NCI-H748 (cell line): ENCODE measurements around the gene MRPL40.
A peak's percentile ranks its signal among the peaks of the same experiment; 100 is the strongest.
"Not testable (repeated sequence)": the region's sequence is repeated elsewhere in the genome, so short reads cannot be mapped to it uniquely, and the experiment has no call there.

ENCODE experiments used
- DNase-seq: peaks from one replicate; lab custom pipeline; 2025; ENCODE audit not compliant: unreplicated experiment; lab: John Stamatoyannopoulos, UW

The MRPL40 gene

DNA sequence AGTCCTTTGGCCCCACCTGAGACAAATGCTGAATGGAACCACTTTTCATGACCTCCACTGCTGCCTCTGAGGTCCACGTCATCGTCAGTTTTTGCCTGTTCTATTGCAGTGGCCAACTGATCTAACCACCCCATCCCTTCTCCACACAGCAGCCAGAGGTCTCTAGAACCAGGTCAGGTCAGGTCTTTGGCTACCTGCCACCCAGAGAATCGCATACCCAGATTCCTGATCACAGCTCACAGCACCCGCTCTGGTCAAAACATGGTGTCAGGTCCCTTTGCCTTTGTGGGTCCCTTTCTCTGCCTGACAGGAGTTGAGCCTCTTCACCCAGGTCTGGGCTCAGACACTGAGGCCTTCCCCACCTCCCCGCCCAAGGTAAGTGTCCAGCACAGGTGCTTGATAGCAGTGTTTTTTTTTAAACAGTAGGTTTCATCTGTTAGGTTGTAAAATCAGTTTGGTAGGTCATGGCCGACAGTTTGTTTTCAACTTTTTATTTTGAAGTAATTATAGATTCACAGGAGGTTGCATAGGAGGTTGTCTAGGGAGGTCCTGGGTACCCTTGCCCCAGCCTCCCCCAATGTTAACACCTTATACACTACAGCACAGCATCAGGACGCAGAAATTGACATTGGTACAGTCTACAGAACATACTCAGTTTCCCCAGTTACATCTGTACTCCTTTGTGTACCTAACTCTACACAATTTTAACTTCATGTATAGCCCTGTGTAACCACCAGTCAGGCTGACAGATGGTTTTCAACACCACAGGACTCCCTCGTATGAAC, 8.3 kb downstream of the MRPL40 start:
- no peak for DNase-seq

- no peak for DNase-seq
Observed at GRCh38 chr22:19442166-19442565, 9.8 kb downstream of the MRPL40 start.

DNA sequence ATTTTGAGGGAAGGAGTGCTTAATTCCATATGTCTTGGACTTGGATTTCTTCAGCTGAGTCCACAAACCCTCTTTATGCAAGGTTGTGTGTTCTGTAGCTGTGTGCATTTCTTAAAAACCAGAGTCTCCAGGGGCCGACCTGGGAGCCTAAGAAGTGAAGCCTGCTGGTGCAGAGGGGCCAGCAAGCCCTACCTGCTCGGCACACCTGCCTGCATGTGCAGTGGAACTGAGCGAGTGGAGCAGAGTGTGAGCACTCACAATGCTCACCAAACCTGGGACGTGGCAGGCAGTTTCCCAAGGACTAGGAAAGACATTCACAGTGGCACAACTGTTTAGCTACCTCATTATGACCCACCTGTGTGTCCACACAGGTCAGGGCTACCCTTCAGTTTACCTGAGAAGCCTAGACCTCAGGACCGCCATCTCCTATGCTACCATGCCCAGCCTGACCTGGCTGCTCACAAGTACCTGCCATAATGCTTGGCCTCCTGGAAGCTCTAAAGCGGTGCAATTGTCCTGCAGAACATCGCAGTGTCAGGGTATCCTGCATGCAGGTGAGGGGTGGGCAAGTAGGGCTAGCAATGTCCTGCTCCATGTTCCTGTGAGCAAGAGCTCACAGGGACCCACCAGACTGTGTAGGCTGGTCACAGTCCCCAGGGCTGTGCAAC, 11.3 kb downstream of the MRPL40 start:
- DNase-seq = no peak

DNA sequence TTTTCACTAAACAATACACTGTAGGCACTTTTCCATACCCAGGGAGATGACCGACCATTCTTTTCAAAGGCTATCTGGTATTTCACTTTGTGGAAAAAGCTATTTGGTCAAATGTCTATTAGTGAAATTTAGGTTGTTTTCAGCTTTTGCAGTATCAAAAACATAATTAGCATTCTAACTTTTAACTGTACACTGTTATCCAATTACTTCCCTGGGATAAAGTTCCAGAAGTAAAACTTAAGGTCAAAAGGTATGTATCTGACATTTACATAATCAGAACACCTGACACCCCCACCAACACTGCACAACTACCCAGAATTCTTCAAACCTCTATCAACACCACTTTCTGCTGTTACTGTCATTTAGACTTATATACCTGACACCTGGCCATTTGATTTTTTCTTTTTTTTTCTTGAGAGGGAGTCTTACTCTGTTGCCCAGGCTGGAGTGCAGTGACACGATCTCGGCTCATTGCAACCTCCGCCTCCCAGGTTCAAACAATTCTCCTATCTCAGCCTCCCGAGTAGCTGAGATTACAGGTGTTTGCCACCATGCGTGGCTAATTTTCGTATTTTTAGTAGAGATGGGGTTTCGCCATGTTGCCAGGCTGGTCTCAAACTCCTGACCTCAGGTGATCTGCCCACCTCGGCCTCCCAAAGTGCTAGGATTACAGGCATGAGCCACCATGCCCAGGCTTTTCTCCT, 13.1 kb downstream of the MRPL40 start:
- not testable (repeated sequence) for DNase-seq

DNA sequence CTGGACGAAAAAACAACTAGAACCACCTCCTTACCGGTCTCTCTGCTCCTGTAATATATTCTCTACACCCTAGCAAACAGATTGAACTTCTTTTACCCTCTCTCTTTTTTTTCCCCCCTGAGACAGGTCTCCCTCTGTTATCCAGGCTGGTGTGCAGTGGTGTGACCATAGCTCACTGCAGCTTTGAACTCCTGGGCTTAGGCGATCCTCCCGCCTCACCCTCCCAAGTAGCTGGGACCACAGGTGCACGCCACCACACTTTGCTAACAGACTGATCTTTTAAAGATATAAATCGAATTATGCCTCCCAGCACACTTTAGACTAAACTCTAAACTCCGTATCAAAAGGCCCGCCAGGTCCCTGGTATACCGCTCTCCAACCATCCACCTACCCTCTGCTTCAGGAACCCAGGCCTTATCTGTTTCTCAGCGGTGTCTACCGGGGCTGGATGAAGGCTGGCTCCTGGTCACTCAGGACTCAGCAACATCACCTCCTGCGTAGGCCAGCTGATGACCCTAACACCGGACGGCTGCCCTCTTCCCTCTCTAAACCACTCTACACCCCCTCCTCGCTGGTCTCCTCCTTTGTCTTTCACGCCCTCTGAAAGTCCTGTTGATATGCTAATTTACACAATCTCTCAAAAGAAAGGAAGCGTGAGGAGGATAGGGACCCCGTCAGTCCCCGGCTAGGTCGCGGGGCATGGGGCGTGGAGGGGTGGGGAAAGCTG, 14.4 kb downstream of the MRPL40 start:
- DNase-seq = no peak

DNA sequence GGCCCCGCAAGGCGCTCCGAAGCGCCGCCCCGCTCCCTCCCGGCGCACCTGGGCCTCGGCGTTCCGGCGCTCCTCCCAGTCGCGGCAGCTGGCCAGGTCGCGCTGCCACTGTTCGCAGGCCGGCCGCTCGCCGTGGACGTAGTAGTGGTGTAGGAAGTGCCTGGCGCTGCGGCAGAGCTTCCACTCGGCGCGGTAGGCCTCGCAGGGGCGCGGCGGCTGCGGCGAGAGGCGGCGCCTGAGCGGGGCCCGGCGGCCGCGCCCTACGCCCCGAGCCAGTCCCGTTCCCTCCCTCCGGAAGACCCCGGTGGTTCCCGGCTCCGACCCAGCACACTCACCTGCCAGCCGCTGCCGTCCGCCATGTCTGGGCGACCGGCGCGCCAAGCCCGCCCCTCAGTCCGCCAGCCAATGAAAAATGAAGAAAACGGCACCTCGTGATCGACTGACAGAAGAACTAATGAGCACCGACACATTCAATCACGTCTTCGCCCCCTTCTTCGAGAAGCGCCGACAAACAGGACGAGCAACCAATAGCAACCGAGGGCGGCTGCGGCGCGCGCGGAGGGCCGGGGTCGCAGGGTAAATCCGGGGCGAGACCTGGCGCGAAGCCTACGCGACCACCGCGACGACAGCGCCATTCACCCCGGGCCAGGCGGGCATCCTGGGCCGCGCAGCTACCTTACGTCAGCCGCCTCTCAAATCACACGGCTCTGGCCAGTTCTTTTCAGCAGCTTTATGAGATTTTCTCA, 15.2 kb downstream of the MRPL40 start, which contains the start of gene C22orf39:
TSS of gene C22orf39 (minus strand) at position 382 of the 746 bp plus-strand sequence. CDS start at position 359, 23 bp downstream.
- peak; percentile 97 for DNase-seq

GRCh38 chr22:19448076-19448607, 15.8 kb downstream of the MRPL40 start:
- DNase-seq = peak; percentile 75

DNA sequence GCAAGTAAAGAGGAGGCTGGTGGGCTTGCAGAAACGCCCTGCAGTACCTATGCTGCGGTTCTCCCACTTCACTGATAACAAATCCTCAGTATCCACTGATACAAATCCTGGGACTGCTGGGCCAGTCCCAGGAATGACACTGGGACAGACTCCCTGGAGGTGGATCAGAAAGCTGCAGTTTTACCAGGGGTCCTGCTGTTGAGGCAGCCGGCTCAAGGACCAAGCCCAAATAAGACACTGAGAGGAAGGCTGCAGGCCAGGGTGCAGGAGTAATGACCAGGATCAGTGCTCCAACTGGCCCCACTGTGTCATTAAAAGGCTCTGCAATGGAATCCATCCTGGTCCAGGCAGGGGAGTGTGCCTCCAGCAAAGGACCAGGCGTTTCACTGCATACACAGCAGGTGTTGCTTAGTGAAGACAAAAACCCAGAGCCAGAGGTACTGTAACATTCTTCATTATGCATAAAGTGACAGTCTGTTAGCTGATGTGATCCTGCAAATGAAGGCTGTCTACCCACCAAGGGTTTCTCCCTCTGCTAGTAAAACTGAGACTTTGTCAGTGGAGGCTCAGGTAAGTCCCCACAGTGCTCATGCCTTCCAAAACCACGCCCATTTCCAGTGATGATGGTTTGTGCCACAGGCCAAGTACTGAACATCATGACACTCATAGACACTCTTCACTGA, 16.5 kb downstream of the MRPL40 start:
- DNase-seq = no peak

GRCh38 chr22:19449422-19449767, 17.1 kb downstream of the MRPL40 start:
- no peak for DNase-seq

DNA sequence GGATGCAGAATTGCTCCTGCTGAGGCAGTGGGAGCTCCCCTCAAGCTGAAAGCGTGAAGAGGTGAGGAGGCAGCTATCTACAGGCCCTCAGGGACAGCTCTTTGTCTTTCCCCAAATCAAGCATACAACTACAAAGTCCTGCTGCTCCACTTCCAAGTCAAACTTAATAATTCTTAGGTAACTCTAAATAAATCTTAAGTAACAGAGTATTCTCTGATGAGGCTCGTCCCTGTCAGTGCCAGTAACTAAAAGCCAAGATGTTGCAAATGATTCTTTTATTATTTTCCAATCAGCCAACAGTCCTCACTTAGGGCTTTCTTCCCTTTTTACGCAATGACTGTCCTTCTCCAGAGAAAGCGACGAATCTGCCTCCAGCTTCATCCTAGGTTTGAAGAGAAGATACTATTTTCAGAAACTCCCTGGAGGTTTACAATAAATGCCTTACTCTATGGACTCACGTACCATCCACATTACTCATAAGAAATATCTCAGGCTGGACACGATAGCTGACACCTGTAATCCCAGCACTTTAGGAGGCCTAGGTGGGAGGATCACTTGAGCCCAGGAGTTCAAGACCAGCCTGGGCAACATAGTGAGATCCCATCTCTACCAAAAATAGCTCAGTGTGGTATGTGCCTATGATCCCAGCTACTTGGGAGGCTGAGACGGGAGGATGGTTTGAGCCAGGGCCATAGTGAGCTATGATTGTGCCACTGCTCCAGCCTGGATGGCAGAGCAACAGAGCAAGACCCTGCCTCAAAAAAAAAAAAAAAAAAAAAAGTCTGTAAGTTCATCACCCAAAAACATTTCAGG, 18.2 kb downstream of the MRPL40 start:
- no peak for DNase-seq

DNA sequence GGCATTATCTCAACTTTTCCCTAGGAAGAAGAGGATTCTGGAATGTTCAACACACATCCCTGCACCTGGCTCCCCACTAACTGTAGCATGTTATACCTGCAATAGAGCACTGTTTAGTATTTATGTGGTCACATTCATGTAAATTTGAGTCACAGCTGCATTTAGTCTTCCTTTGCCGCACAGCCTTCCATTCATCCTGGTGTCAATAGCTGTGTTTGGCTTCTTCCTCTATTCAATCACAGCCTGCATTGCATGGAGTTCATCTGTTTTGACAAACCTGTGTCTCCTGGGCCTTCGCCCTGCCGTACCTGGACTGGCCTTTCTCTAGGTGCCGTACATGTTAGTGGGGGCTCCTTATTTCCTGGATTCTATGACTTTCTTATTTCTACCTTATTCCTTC, 19.2 kb downstream of the MRPL40 start:
- DNase-seq = no peak

DNA sequence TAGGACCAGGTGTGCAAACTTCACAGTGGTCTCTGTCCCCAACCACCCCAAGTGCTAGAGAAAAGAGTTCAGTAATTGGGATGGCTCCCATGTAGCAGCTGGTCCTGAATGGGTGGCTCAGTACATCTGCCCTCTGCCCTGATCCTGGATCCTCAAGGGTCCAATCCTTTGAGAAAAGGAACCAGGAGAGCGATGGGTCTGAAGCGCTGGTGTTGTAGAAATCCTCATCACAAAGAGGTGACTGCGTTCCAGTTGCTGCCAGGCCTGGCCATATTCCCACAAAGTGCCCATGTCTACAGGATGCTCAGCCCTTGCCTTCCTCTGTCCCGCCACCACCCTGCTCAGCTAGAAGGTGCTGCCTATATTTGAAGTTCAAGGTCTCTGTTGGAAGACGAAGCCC, 21.4 kb downstream of the MRPL40 start:
- DNase-seq = no peak

GRCh38 chr22:19454156-19454555, 21.8 kb downstream of the MRPL40 start:
- no peak for DNase-seq

DNA sequence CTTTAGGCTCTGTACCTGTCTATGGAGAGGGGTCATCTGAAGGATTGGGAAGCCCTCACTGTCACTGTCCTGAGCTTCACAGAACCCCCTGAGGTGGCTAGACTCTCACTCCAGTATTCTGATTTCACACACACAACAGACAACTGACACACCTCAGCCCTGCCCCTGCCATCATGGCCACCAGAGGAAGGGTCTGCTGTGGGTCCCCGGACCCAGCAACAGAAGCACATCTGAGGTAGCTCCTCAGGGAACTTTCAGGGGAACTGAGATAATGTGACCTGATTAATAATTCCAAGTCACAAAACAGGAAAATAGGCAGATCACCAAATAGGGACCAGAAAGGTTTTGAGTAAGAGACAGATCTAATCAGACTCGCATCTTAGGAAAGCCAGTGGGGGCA, 22.7 kb downstream of the MRPL40 start:
- DNase-seq = no peak

DNA sequence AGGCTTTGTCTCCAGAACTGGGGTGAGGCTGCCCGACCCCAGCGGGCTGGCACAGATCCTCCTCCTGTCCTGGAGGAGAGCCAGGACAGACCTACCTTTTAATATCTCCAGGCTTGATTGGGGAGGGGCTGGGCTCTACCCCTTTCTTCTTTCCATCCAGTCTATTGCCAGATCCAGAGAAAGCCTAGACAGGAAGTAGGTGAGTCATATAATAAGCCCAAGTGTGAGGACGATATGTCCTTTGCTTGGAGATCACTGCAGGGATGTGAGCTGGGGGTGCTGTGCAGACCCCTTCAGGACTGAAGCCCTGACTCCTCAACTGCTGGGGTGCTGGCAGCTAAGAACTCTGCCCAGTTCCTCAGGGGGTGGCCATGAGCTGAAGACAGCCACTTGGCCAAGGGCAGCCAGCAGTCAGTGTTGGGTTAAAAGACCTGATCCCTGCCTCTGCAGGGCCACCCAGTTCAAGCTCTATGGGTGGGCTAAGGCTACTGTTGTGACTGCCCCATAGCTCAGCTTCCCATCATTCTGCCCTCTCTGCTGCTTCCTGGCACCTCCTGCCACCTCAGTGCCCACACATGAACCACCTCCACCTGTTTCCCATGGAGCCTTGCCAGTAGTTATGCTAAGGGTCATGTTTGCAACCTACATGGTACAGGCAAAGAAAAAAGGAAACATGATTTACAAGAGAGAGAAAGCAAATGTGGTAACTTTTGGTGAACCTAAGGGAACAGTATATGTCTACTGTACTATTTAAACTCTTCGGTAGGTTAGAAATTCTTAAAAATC, 23.4 kb downstream of the MRPL40 start:
- DNase-seq = no peak

- no peak for DNase-seq
Observed at GRCh38 chr22:19456541-19456940, 24.2 kb downstream of the MRPL40 start.

GRCh38 chr22:19457828-19458428, 25.6 kb downstream of the MRPL40 start:
- DNase-seq = no peak

DNA sequence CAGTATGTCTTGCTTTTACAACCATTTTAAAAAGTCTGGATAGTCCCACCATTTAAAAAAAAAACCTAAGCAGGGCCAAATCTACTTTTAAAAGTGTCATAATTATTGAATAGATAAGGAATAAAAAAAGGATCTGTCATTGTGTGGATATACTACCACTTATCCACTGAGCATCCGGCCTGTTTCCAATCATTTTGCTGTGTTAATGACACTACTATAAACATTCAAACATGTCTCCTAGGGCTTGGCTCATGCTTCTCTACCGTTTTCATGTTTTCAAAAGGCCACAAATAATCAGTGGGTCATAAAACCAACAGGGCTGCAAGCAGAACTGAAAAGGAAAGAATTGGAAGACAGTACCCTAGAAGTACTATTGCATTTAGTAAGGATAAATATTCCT, 27.7 kb downstream of the MRPL40 start:
- no peak for DNase-seq
